Stimulated activated CD4-positive, alpha-beta T cell treated with anti-CD3 and anti-CD28 coated beads, Interleukin-15, amount 100 ng/mL, for 24 hours (primary cell): ENCODE results near the gene SYT8.
"Not testable (repeated sequence)": the region's sequence is repeated elsewhere in the genome, so short reads cannot be mapped to it uniquely, and the experiment has no call there.

Experiments used
- DNase-seq: peaks from one replicate; pipeline ENCODE4 v3.0.0-alpha.2; 2020

Gene SYT8

DNA sequence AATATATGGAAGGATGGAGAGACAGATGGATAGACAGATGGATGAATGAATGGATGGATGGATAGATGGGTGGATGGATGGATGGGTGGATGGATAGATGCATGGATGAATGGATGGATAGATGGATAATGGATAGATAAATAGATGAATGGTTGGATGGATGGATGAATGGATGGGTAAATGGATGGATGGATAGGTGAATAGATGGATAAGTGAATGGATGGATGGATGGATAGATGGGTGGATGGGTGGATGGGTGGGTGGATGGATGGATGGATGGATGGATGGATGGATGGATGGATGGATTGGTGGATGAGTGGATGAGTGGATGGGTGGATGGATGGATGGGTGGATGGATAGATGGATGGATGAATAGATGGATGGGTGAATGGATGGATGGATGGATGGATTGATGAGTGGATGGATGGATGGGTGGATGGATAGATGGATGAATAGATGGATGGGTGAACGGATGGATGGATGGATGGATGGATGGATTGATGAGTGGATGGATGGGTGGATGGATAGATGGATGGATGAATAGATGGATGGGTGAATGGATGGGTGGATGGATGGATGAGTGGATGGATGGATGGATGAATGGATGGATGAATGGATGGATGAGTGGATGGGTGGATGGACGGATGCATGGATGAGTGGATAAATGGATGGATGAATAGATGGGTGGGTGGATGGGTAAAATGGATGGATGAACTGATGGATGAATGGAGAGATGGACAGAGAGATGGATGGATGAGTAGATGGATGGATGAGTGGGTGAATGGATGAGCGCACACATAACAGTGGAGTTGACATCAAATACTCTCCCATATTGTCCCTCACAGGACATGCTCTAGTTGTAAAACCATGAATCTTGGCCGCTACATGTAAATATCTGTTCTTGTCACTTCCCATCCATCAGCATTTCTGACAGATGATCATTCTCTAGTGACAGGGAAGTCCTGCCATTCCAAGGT, 26.9 kb downstream of the SYT8 start:
- no peak for DNase-seq

DNA sequence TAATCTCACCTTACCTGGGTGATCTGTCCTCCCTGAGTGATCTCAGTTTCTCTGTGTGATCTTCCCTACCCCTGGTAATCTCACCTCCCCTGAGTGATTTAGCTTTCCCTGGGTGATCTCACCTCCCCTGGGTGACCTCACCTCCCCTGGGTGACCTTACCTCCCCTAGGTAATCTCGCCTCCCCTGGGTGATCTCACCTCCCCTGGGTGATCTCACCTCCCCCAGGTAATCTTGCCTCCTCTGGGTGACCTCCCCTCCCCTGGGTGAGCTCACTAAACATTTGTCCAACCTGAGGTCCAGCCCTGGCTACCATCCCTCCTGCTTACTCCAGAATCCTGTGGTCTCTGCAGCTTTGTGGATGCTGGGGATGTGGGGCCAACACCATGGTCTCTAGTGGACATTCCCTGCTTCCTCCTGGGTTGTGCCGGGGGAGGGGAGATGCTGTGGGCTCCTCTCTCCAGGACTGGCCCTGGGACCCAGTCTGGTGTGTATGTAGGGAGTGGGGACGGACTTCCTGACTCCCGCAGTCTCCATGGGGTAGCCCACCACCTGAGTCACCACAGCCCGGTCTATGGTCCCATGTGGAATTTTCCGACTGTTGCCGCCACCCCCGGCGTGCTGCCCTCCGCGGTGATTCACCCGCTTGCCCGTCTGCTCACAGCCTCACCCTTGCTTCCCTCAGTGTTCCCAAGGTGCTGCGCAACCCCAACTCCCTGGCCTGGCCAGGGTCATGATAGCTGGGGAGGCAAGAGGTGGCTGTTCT, 28.0 kb downstream of the SYT8 start:
- DNase-seq = no peak

DNA sequence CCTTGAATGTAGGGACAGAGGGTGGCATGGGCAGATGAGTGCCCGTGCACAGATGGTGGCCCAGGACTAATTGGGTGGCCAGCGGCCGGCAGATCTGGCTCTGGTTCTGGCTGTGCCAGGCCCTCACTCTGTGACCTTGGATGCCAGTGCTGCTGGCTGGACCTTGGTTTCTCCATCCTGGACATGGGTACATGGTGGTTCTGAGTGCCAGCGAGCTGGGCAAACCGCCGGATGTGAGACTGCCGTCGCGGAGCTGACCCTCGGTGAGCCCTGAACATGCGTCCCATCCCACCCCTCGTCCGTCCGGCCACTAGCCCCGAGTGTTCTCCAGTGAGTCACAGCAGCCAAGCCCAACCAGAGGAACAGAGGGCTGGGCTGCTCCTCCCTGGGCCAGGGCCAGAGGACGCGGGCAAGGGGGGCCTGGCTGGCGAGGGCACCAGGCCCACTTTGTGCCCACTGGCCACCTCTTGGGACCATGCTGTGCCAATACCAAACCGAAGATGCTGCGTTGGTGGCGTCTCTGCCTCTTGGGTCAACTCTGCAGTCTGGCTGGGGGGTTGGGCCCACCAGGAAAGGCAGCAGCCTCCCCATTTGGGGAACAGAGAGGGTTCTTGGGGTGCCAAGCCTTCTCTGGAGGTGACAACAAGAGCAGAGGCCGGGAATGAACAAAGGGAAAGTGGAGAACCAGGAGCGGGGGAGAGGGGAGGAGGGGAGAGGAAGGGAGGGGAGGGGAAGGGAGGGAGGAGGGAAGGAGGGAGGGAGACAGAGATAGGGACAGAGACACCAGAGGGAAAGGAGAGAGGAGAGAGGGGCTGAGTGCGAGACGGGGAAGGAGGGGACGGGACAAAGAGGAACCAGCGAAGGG, 28.8 kb downstream of the SYT8 start:
- no peak for DNase-seq

DNA sequence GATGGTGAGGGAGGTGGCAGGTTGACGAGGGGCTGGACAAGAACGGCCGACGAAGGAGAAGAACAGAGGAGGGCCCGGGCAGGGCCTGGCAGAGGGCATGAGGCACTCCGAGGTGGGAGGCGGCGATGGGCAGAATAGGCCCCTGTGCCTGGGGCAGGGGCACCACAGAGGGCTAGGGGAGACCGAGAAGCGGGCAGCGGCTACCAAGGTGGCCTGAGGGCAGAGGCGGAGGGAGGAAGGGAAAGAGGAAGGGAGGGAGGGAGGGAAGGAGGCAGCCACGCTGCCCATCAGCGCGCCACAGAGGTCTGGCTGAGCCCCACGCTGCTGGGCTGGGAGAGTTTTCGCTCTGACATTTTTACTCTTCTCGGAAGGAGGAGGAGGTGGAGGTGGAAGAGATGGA, 29.4 kb downstream of the SYT8 start:
- no peak for DNase-seq

DNA sequence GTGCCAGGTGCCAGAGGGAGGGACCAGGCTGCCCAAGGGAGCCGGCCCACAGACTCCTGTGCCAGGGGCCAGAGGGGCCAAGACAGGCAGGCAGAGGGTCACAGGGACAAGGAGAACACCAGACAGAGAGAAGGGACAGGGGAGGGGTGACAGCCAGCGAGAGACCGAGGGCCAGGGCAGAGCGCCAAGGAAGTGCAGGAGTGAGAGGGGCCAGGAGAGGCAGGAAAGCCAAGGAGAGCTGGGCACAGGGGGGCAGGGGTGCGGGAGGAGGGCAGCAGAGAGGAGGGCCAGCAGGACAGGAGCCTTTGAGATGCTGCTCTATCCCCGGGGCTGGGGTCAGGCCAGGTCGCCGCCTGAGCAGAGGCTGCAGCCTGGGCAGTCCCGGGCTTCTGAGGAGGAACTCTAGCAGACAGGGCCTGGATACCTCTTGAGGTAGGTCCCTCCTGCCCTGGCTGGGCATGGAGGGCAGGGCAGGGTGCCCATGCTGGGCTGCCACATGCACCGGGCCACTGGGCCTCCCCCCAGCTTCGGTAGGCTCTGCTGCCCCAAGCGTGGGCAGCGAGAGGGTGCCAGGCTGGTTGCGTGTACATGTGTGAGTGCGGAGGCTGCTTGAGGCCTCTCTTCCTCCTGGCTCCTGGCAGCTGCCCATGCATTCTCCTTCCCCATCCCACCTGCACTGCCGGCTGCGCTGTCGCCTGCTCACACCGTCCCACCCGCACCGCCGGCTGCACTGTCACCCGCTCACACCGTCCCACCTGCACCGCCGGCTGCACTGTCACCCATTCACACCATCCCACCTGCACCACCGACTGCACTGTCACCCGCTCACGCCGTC, 30.3 kb downstream of the SYT8 start:
- no peak for DNase-seq

DNA sequence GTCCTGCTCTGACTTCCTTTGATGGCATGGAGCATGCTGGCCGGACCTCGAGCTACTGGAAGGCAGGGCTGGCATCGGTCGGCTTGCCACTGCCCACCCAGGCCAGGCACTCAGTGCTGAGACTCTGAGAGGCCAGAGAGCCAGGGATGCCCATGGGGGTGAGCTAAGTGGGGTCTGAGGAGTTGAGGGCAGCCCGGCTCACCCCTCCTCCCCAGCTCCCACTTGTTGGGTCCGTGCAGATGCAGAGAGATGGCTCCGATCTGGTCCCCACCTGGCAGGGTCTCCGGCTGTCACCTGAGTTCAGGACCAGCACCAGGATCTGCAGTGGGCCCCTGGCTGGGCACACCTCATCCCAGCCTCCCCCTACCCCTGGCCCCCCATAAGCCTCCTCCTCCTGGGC, 31.4 kb downstream of the SYT8 start:
- DNase-seq = no peak

DNA sequence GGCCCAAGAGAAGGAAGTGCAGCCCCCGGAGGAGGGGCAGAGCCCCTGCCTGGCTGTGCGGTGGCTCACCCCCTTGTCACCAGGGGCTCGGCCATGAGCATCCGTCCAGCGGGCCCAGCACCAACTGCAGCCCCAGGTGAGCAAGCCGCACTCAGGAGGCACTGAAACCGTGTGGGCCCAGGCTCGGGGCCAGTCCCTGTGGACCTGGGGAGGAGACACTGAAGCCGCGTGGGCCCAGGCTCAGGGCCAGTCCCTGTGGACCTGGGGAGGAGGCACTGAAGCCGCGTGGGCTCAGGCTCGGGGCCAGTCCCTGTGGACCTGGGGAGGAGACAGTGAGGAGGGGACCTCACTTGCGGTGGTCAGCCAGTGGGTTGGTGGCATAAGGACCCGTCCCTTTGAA, 32.0 kb downstream of the SYT8 start:
- no peak for DNase-seq

DNA sequence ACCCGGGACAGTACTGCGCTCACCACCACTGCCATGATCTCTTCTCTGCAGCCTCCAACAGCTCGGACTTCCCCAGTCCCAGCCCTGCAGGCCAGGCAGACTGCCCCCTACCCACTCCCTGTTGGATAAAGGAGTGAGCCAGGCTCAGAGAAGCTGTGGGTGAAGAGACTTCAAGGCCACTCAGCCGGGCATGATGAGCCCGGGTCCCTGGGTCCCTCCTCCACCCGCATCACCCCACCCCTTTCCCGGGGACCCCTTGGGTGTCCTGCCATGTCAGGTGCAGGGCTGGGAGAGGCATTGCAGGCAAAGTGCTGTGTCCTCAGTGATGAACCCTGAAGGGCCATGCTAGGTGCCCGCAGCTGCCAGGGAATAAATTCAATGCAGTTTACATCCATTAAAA, 32.6 kb downstream of the SYT8 start:
- DNase-seq = no peak

DNA sequence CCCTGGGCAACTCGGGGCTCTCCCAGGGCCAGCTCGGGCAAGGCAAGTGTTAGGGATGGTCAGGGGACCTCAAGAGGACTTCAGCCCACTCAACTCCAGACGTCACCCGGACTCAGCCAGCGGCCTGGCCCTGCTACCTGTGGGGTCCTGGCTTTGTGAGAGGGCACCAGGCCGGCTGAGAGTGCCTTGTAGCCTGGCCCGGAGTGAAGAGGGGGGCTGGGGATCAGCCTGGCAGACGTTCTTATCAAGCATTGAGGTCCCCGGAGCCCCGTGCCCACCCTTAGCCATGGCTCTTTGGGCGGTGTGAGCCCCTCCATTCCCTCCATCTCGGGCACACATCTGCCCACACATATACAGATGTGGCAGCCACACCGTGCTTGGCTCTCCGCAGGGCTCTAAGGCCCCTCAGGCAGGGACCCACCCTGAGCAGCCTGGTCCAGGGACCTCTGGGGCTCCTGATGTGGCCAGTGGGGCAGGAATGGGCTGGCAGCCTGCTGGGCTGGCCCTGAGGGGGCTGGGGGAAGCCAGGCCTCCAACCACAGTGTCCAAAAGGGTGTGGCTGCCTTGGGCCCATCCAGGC, 33.4 kb downstream of the SYT8 start:
- DNase-seq = no peak

DNA sequence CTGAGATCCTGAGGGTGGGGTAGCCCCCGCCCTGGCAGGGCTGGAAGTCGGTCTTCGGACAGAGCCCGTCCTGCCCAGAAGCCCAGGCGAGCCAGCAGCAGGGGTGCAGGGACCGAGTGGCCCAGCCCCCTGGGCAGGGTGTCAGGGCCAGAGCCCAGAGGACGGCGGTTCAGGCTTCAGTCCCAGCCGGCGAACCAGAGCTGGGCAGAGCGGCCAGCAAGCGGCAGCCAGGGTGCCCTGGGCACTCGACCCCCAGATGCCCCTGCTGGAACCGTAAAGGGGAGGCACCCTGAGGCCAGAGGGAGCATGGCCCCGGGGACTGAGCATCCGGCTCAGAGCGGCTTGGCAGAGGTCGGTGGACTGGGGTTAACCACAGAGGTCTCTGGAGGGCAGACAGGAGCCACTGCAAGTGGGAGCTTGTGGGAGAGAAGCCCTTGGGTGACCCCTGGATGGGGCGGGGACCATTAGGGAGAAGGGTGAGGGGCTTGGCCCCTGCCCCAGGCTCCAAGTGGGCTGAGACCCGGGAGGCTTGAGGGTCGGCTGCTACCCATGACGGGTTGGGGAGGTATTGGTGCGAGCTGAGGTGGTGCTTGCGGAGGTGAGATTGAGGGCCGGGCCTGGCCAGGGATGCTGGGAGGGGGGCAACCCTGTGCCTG, 34.0 kb downstream of the SYT8 start:
- DNase-seq = no peak

DNA sequence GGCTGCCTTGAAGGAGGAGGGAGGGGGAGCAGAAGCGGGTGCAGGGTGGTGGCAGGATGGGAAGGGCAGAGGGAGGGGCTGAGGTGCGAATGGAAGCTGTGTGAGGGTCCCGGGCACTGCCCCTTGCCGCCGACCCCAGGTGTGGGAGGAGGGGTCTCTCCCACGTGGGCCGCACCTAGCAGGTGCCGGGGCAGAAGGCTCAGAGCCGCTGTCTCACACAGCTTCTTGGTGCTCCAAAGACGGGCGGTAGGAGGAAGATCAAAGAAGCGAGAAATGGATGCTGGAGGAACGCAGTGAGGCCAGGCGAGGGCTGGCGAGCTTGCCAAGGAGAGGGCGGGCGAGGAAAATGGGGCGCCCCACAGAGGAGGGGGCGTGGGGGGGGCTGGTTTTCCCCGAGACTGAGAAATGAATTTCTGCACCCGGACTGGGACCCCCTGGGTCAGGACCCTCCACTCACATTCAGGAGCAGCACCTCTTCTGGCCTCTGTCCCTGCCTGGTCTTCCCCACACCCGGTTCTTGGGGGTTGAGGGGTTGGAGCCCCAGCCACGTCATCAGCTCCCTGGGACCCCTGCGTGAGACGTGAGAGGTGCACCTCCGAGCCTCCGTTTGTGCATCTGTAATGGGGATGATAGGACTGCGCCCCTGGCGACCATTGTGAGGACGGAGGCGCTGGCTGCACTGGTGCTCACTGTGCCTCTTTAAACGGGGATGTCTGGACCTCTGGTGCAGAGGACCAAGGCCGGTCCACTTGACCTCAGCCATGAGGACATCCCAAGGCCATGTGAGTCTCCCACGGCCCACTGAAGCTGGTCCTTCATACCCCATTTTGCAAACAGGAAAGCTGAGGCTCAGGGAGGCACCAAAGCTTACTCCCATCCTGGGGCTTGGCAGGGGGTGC, 34.9 kb downstream of the SYT8 start:
- no peak for DNase-seq

DNA sequence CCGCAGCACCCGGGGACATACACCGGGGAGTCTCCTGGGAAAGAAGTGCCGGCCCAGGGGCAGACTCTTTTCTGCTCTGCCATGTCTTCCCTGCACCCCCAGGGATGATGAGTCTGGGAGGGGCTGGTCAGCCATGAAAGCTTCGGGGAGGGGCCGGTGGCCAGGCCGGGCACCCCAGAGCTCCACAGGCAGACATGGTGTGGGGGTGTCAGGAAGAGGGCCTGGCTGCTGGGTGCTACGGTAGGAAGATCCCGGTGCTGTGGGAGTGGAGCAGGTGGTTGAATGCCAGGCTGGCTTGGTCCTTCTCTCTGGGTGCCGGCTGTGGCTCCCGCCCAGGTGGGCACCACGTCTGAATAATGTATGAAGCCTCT, 35.5 kb downstream of the SYT8 start:
- DNase-seq = no peak

DNA sequence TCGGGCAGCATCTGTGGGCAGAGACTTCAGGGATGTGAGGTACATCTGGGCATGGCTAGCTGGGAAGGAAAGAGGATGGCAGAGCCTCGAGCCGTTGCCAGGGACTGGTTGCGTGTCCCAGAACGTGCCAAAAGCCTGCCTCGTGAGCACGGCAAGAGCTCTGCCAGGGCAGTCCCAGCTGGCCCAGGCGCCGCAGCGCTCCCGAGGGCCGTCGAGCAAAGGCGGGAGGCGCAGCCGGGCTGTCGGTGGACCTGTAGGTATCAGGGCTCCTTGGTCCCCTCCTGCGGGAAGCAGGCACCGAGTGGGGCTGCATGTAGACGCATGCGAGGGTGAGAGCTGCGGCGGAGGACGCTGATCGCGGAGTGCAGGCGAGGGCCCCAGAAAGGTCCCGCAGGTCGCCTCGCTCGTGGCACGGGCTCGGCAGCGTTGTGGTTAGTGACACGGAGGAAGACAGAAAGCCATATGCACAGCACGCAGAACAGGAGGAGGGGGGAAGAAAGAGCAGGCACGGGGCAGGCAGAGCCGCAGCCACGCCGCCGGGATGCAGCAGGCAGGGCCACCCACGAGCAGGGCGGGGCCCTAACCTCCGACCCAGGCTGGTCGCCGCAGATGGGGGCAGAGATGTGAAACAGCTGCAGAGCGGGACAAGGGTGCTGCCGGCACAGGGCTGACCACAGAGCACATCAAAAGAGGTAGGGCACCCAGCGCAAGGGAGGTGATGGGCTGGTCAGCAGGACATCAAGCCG, 36.1 kb downstream of the SYT8 start:
- peak; percentile 47 for DNase-seq

DNA sequence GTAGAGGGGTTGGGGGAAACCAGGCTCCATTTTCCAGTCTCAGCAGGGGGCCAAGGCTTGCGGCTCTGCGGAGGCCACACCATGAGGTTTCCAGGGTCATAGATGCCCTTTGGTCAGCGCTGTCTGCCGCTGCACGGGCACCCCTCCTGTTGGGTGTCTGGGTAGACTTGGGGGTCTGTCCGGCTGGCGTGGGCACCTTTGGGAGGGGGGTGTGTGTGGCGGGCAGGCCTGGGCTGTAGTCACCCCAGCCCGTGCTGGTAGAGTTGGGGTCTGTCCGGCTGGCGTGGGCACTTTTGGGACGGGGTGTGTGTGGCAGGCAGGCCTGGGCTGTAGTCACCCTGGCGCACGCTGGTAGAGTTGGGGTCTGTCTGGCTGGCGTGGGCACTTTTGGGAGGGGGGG, 36.7 kb downstream of the SYT8 start:
- no peak for DNase-seq

DNA sequence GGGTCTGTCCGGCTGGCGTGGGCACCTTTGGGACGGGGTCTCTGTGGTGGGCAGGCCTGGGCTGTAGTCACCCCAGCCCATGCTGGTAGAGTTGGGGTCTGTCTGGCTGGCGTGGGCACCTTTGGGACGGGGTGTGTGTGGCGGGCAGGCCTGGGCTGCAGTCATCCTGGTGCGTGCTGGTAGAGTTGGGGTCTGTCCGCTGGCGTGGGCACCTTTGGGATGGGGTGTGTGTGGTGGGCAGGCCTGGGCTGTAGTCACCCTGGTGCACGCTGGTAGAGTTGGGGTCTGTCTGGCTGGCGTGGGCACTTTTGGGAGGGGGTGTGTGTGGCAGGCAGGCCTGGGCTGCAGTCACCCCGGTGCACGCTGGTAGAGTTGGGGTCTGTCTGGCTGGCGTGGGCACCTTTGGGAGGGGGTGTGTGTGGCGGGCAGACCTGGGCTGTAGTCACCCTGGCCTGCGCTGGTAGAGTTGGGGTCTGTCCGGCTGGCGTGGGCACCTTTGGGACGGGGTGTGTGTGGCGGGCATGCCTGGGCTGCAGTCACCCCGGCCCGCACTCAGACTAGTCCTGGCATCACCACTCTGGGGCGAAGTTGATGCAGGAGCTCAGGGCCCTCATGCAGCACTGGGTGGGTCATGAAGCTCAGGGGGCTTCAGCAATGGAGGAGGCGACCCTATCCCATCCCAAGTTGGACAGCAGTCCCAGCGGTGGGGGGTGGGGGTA, 37.6 kb downstream of the SYT8 start:
- no peak for DNase-seq

DNA sequence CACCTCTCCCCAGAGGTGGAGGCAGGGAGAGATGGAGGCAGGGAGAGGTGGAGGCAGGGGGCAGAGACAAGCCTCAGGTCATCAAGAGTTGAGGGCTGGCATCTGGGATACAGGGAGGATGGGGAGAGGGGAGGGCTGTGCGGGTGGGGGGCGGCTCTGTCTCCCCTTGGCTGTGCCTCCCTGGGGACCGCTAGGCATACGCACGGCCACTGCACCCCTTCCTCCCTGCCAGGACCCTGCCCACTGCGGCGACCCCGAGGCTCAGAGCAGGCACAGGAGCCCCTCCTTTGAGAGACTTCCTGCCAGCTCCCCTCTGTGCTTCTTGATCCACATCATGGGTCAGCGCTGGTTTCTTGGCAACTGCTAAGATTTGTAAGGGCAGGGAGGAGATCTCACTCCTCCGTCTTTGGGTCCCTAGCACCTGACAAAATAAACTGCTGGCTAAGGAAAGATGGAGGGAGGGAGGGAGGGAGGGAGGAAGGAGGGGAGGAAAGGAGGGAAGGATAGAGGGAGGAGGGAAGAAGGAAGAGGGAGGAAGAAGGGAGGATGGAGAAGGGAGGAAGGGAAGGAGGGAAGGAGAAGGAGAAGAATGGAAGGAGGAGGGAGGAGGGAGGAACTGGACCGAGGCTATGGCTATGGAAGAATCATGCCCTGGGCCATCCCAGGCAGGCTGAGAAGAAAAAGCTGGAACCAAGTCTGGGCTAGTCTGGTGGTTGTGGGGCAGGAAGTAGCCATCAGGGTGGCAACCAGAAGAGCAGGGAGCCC, 38.4 kb downstream of the SYT8 start:
- DNase-seq = no peak

DNA sequence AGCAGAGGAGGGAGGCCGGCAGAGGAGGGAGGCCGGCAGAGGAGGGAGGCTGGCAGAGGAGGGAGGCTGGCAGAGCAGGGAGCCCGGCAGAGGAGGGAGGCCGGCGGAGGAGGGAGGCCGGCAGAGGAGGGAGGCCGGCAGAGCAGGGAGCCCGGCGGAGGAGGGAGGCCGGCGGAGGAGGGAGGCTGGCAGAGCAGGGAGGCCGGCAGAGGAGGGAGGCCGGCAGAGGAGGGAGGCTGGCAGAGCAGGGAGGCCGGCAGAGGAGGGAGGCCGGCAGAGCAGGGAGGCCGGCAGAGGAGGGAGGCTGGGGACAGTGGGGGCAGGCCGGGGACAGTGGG, 39.0 kb downstream of the SYT8 start:
- DNase-seq = not testable (repeated sequence)

DNA sequence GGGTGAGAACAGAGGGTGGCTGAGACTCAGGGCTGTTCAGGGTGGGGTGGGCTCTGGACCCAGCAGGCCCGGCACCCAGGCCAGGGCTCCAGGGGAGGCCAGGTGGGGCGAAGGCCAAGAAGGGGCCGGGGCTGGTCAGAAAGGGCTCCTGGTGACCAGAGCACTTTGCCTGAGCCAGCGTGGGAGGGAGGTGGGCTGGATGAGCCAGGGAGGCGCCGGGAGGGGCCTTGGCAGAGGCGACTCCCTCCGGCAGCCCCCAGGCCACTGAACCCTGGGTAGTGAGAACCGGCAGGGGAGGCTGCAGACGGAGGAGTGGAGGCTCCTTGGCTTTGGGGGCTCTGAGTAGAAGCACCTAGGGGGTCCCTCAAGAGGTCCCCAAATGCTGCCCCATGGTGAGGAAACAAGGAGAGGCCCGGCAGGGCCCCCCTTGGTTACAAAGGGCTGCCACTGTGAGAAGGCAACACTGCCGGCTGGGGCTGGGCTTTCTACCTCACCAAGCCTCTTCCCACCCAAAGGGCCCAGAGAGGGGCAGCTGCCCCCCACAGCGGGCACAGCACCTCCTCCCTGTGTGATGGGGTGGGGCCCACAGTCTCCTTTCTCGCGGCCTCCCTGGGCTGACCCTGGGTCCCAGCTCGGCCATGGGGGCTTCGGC, 39.8 kb downstream of the SYT8 start:
- DNase-seq = not testable (repeated sequence)
